GM12872 (cell line): Measurements from ENCODE around the gene JAKMIP3.

Source experiments
- TF ChIP-seq, protein P1 (sequence below): IDR thresholded peaks from 3 replicates; pipeline ENCODE4 v1.5.1; 2011; ENCODE audit warnings: low read depth, mild to moderate bottlenecking, low read length, moderate library complexity; ENCODE audit not compliant: insufficient read depth

The JAKMIP3 gene

DNA sequence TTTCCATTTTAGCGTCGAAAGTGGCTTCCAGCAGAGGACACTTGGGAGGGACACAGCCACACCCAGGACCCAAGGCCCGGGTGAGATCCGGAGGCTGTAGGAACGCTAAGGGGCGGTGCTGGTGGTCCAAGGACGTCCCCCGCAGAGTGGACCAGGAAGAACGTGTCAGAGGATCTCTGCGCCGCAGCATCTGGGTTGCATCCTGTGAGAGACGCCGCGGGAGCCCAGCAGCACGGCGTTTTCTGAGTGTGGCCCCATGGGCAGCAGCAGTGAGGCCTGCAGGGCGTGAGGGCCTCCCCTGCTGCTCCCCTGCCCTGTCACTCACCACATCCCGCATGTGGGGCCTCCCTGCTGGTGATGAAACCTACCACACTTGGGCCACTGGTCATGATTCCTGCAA, 43.5 kb upstream of the JAKMIP3 start:
- TF ChIP-seq, protein P1, sequence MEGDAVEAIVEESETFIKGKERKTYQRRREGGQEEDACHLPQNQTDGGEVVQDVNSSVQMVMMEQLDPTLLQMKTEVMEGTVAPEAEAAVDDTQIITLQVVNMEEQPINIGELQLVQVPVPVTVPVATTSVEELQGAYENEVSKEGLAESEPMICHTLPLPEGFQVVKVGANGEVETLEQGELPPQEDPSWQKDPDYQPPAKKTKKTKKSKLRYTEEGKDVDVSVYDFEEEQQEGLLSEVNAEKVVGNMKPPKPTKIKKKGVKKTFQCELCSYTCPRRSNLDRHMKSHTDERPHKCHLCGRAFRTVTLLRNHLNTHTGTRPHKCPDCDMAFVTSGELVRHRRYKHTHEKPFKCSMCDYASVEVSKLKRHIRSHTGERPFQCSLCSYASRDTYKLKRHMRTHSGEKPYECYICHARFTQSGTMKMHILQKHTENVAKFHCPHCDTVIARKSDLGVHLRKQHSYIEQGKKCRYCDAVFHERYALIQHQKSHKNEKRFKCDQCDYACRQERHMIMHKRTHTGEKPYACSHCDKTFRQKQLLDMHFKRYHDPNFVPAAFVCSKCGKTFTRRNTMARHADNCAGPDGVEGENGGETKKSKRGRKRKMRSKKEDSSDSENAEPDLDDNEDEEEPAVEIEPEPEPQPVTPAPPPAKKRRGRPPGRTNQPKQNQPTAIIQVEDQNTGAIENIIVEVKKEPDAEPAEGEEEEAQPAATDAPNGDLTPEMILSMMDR: no peak

DNA sequence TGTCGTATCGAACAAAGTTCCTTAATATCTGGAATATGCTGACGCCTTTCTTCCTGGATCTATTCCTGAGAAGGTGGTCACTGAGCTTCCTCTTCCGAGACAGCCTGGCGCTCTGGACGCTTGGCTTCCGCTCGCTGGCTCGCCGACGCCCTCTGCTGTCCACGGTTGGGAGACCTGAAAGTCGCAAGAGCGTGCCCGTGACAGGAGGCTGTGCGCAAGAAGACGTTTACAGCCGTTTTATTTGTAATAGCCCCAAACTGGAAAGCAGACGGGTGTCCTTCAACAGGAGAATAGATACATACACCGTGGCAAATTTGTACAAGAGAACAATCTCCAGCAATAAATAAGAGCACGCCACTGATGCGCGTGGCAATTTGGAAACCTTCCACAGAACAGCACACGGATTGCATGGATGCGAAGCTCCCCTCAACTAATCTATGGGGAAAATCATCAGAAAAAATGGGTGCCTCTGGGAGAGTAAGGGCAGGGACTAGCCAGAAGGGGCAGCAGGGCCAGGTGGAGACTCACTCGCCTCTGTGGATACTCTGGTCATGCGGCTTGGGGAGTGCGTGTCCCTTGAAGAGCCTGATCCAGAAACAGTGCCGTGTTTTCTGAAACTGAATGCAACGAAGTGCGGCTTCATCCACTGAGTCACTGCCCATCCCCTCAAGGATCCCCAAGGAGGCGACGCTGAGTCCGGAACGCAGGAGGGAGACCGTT, 42.5 kb upstream of the JAKMIP3 start:
- TF ChIP-seq, protein P1: peak; percentile 87

DNA sequence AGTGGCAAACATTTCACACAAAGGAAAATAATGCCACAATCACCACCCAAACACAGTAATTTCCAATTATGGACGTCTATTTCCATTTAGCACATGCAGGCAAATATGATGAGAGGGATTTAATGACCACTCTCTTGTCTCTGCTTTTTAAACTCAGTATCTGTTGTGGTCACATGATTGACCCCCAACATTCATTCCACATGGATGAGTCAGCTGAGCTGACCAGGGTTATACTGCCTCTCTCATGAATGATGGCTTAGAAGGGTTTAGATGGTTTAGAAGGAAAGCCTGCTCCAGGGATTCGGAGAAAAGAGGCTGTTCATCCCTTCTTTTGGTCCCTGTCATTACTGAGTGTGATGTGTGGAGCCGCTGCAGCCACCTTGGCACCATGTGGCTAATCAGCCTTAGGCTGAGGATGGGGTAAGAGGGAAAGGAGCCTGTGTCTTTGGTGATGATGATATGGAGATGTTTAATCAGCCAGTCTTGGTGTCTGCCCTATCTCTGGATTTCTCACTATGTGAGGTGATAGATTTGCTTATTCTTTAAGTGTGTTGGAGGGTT, 38.2 kb upstream of the JAKMIP3 start:
- TF ChIP-seq, protein P1: no peak

DNA sequence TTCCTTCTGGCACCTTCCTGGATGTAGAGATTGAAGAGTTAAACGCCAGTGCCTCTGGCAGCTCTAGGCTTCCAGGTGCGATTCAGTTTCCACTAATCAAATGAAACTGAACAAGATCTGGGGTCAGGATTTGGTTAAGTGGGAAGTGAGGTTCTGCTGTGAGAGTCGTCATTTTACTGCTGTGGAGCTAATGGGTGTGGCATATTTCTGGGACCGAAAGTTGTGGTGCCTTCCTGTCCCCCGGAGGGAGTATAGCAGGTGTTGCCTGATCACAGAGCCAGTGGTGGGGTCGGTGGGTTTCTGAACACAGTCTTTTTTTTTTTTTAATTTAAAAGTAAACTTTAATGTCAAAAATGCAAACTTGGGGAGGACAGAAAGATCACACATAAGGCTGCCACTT, 37.0 kb upstream of the JAKMIP3 start:
- TF ChIP-seq, protein P1: no peak

DNA sequence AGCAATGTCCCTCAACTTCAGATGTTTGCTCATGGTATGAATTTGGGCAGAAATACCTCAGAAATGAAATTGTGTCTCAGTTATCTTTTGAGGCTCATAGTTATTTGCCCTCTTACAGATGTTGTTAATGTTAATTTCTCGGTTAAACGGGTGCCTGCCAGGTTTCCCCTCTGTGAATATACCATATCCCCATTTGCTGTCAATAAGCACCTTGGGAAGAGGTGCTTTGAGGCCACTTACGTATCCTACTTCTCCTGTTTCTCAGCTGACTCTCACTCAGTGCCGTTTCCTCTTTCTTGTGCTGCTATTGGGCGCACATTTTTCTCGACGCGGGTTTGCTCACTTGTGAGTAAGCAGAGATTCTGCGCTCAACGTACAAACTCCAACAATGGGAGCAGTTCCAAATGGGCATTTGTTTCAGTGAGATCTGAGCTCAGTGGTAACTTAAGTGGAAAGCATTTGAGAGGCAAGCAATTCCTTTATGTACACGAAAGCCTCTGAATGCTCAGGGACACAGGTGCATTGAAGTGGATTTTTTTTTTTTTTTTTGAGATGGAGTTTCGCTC, 34.8 kb upstream of the JAKMIP3 start:
- TF ChIP-seq, protein P1: no peak

DNA sequence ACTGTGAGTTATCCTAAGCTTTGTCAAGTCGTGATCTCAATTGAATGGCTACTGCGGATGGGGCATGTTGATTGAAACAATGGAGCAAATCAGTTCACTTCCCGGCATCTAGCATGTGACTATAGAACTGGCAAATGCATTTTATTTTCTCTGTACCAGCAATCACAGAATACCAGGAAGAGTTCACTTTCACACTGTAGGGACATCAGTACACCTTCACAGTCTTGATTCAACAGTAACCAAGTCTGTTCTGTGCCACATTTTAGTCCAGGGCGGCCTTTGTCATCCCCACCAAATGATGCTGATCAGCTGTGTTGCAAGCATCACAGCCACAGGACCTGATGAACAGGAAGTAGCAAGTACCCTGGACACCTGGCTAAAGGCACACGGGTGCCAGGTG, 32.1 kb upstream of the JAKMIP3 start:
- TF ChIP-seq, protein P1: no peak

DNA sequence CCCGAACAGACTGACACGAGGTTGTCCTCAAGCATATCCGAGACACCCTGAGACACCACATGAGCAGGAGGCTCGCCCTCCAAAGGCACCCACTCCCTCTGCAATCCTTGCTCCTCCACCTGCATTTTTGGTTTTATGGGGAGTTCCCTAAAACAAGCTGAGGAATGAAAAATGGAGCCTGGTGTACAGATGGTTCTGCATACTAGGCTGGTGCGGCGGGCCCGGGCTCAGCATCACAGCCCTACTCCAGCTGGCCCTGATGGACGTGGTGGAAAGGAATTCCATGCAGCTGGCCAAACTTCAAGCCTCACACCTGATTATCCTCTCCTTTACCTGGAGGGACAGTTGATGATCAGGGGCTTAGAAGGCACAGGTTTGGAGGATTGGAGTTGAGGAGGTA, 30.3 kb upstream of the JAKMIP3 start:
- TF ChIP-seq, protein P1: no peak
